ENCODE results near the gene ZMYND10.

GRCh38 chr3:50334339-50335075 lies 11.0 kb downstream of the ZMYND10 start:
- TF ChIP-seq POLR2AphosphoS5 (IDR thresholded peaks at IDR 0.05; ENCODE audit: low read depth, low read length), result no peak
- no peak for TF ChIP-seq REST (IDR thresholded peaks at IDR 0.05; ENCODE audit: insufficient read depth in 1 of 2, low read depth in 2 of 2, low read length in 2 of 2)
